Vagina (tissue), 2 donors: ENCODE measurements around the gene P4HTM.

ENCODE experiments used
- CTCF ChIP-seq, 3 experiments: fragments of 450-650 bp in 2 of 3; fragments of 200-600 bp in 1 of 3; sonication (generic) in 1 of 3; IDR thresholded peaks; one replicate each; pipeline ENCODE4 v1.5.1; 2017 to 2019; ENCODE audit warnings: antibody characterized with exemption in 3 of 3, mild to moderate bottlenecking in 2 of 3, moderate library complexity in 2 of 3
- POLR2AphosphoS5 ChIP-seq, 2 donors: sonication (generic); formaldehyde crosslinking; IDR thresholded peaks; one replicate each; pipeline ENCODE4 v1.9.0; 2017; ENCODE audit warnings: antibody characterized with exemption in 2 of 2, mild to moderate bottlenecking in 2 of 2, low read depth in 1 of 2; ENCODE audit not compliant: insufficient read depth in 1 of 2

GRCh38 chr3:49022688-49023171 is 32.7 kb downstream of the P4HTM start:
- no peak for TF ChIP-seq CTCF (IDR thresholded peaks at IDR 0.05)
- TF ChIP-seq POLR2AphosphoS5 (IDR thresholded peaks at IDR 0.05; ENCODE audit: insufficient read depth in 1 of 2, low read depth in 1 of 2) = no peak
